H1 (cell line): ENCODE results near the gene OSM. TPM values are rescaled to one million over a fixed set of nuclear protein-coding genes. Genes with fewer than 3 reads are reported as not detected.

Experiments
- CTCF ChIA-PET: fragments of 300-600 bp; sonication (Branson Sonifier 250); formaldehyde crosslinking; loops from one replicate; lab custom pipeline; 2021; ENCODE audit not compliant: partially characterized antibody; lab: Charles Lee
- POLR2A ChIA-PET: fragments of 300-600 bp; sonication (Branson Sonifier 250); formaldehyde crosslinking; loops from one replicate; lab custom pipeline; 2021; ENCODE audit warnings: inconsistent platforms; ENCODE audit not compliant: partially characterized antibody; lab: Charles Lee
- DNase-seq, 2 experiments: peaks; one replicate each; pipeline versions ENCODE4 v3.0.0 to v3.0.0-alpha.2; 2010 to 2022; ENCODE audit warnings: low spot score in 2 of 2, low read depth in 1 of 2, mixed read lengths in 1 of 2
- FAIRE-seq: peaks from 2 replicates; lab custom pipeline; 2011; peaks lifted over from hg19 to GRCh38; lab: Jason Lieb, UNC
- H2AFZ ChIP-seq: 2 replicates; pipeline ENCODE4 v1.8.1; 2012; ENCODE audit warnings: low read length, inconsistent platforms
- H2AK5ac ChIP-seq: 2 replicates; pipeline ENCODE4 v1.6.1; 2013; ENCODE audit warnings: low read depth, low read length
- H2BK120ac ChIP-seq: replicated peaks from 2 replicates; pipeline ENCODE3; 2013; ENCODE audit warnings: low read depth, low read length, inconsistent platforms
- H2BK12ac ChIP-seq: 2 replicates; pipeline ENCODE4 v1.6.1; 2013; ENCODE audit warnings: low read depth, low read length
- H2BK15ac ChIP-seq: 2 replicates; pipeline ENCODE4 v1.6.1; 2013; ENCODE audit warnings: low read length
- H2BK20ac ChIP-seq: 2 replicates; pipeline ENCODE4 v1.6.1; 2013; ENCODE audit warnings: low read length
- H2BK5ac ChIP-seq: 2 replicates; pipeline ENCODE4 v1.6.1; 2013; ENCODE audit warnings: low read depth, low read length
- H3K14ac ChIP-seq: 2 replicates; pipeline ENCODE4 v1.6.1; 2013; ENCODE audit warnings: inconsistent platforms; ENCODE audit not compliant: insufficient read length
- H3K18ac ChIP-seq: 2 replicates; pipeline ENCODE4 v1.6.1; 2013; ENCODE audit warnings: low read length; ENCODE audit errors: extremely low read depth
- H3K23ac ChIP-seq: 2 replicates; pipeline ENCODE4 v1.6.1; 2013; ENCODE audit warnings: inconsistent platforms; ENCODE audit not compliant: insufficient read length
- H3K23me2 ChIP-seq: 2 replicates; pipeline ENCODE4 v1.6.1; 2013; ENCODE audit warnings: low read depth, low read length
- H3K27ac ChIP-seq: 2 replicates; pipeline ENCODE4 v1.6.1; 2011; ENCODE audit warnings: low read depth, low read length, inconsistent platforms
- H3K27me3 ChIP-seq, 4 experiments: replicated peaks in 1 of 4; 1 replicate in 1 of 4; 2 replicates in 3 of 4; pipeline versions ENCODE4 v1.6.1 to v1.8.1; 2011 to 2013; ENCODE audit warnings: low read length in 3 of 4, mild to moderate bottlenecking in 3 of 4, inconsistent platforms in 2 of 4, mixed read lengths in 2 of 4, moderate library complexity in 1 of 4; ENCODE audit not compliant: control insufficient read depth in 3 of 4, insufficient read depth in 3 of 4; ENCODE audit errors: extremely low read depth in 1 of 4
- H3K36me3 ChIP-seq, 4 experiments: 2 replicates each; pipeline versions ENCODE4 v1.6.1 to v1.8.1; 2011 to 2013; ENCODE audit warnings: mild to moderate bottlenecking in 4 of 4, low read length in 3 of 4, moderate library complexity in 2 of 4, control low read depth in 1 of 4, inconsistent platforms in 1 of 4; ENCODE audit not compliant: insufficient read depth in 4 of 4, control insufficient read depth in 2 of 4
- H3K4ac ChIP-seq: replicated peaks from 2 replicates; pipeline ENCODE3; 2013; ENCODE audit warnings: low read length, low read depth, mixed read lengths, inconsistent platforms; ENCODE audit not compliant: insufficient read length
- H3K4me1 ChIP-seq, 4 experiments: replicated peaks in 1 of 4; 1 replicate in 1 of 4; 2 replicates in 3 of 4; pipeline versions ENCODE4 v1.6.1 to v1.8.1; 2011 to 2013; ENCODE audit warnings: low read length in 3 of 4, inconsistent platforms in 2 of 4, mixed read lengths in 1 of 4; ENCODE audit not compliant: insufficient read depth in 4 of 4, control insufficient read depth in 3 of 4
- H3K4me2 ChIP-seq, 2 experiments: 2 replicates each; pipeline versions ENCODE4 v1.6.1 to v1.8.1; 2011 to 2013; ENCODE audit warnings: low read depth in 2 of 2, low read length in 2 of 2, control low read depth in 1 of 2, inconsistent platforms in 1 of 2, mild to moderate bottlenecking in 1 of 2; ENCODE audit not compliant: insufficient read depth in 1 of 2
- H3K4me3 ChIP-seq, 4 experiments: fragments of 200-600, 300-600 bp in 1 of 4; sonication (generic), shearing (Covaris generic), sonication (Bioruptor Twin) in 1 of 4; 2 replicates each; pipeline versions ENCODE4 v1.5.1 to v1.8.1; 2011 to 2016; ENCODE audit warnings: low read length in 4 of 4, low read depth in 3 of 4, control low read depth in 2 of 4, inconsistent platforms in 2 of 4, mild to moderate bottlenecking in 2 of 4, mixed read lengths in 1 of 4, moderate library complexity in 1 of 4; ENCODE audit not compliant: insufficient read depth in 2 of 4; ENCODE audit errors: extremely low read depth in 1 of 4
- H3K56ac ChIP-seq: replicated peaks from 2 replicates; pipeline ENCODE3; 2013; ENCODE audit warnings: low read depth, mild to moderate bottlenecking, mixed read lengths, low read length, inconsistent platforms; ENCODE audit not compliant: insufficient read length
- H3K79me1 ChIP-seq: 2 replicates; pipeline ENCODE4 v1.6.1; 2013; ENCODE audit warnings: low read depth, low read length, control low read depth
- H3K79me2 ChIP-seq, 2 experiments: 2 replicates each; pipeline versions ENCODE4 v1.6.1 to v1.8.1; 2012 to 2013; ENCODE audit warnings: low read length in 2 of 2, mild to moderate bottlenecking in 2 of 2, inconsistent platforms in 1 of 2; ENCODE audit not compliant: insufficient read depth in 2 of 2, control insufficient read depth in 1 of 2
- H3K9ac ChIP-seq, 4 experiments: replicated peaks in 1 of 4; 1 replicate in 1 of 4; 2 replicates in 3 of 4; pipeline versions ENCODE4 v1.6.1 to v1.8.1; 2011 to 2013; ENCODE audit warnings: low read depth in 3 of 4, low read length in 3 of 4, control low read depth in 2 of 4, mild to moderate bottlenecking in 2 of 4, moderate library complexity in 2 of 4, inconsistent platforms in 1 of 4; ENCODE audit errors: extremely low read depth in 1 of 4
- H3K9me3 ChIP-seq, 2 experiments: 2 replicates each; pipeline versions ENCODE4 v1.6.1 to v1.8.1; 2012 to 2013; ENCODE audit warnings: mild to moderate bottlenecking in 2 of 2, moderate library complexity in 2 of 2, control low read depth in 1 of 2, inconsistent platforms in 1 of 2, low read depth in 1 of 2, low read length in 1 of 2, mixed read lengths in 1 of 2; ENCODE audit not compliant: insufficient read depth in 2 of 2
- H4K20me1 ChIP-seq, 2 experiments: replicated peaks in 1 of 2; 2 replicates each; pipeline versions ENCODE3 to v1.8.1; 2011 to 2013; ENCODE audit warnings: inconsistent platforms in 2 of 2, low read length in 2 of 2, mild to moderate bottlenecking in 1 of 2; ENCODE audit not compliant: insufficient read depth in 2 of 2, control insufficient read depth in 1 of 2
- H4K5ac ChIP-seq: 2 replicates; pipeline ENCODE4 v1.6.1; 2013; ENCODE audit warnings: low read length, low read depth, mixed read lengths, inconsistent platforms; ENCODE audit not compliant: insufficient read length
- H4K8ac ChIP-seq: 2 replicates; pipeline ENCODE4 v1.8.0; 2013; ENCODE audit warnings: mild to moderate bottlenecking, moderate library complexity, low read length, inconsistent platforms; ENCODE audit not compliant: insufficient read depth; ENCODE audit errors: extremely low read depth
- H4K91ac ChIP-seq: replicated peaks from 2 replicates; pipeline ENCODE3; 2013; ENCODE audit warnings: low read length, mixed read lengths, inconsistent platforms; ENCODE audit not compliant: insufficient read length
- KDM1A ChIP-seq: fragments of 200-600, 300-600 bp; sonication (generic); IDR thresholded peaks from 2 replicates; pipeline ENCODE4 v1.7.1; 2016; ENCODE audit warnings: mild to moderate bottlenecking, low read length, borderline replicate concordance
- MAFK ChIP-seq: IDR thresholded peaks from 2 replicates; pipeline ENCODE4 v1.6.1; 2012; ENCODE audit warnings: low read depth, mild to moderate bottlenecking, improper control_type of control experiment, low read length
- WGBS, 2 experiments: shearing (Covaris generic) in 1 of 2; methylation state at CpG; one replicate each; pipeline versions ENCODE4 v1.1.6 to v1.1.7; 2013 to 2015; ENCODE audit warnings: low lambda C conversion rate in 2 of 2, mixed read lengths in 2 of 2, inconsistent platforms in 1 of 2, low coverage in 1 of 2, missing lambda C conversion rate in 1 of 2; ENCODE audit not compliant: insufficient replicate concordance in 2 of 2, insufficient coverage in 1 of 2, insufficient read length in 1 of 2; ENCODE audit errors: extremely low coverage in 1 of 2, missing lambda C conversion rate in 1 of 2; 5-methylcytosine and 5-hydroxymethylcytosine counted together
- polyA plus RNA-seq, 7 experiments: library from polyadenylated mRNA; depleted of rRNA in 3 of 7; stranded (reverse) in 5 of 7; unstranded in 2 of 7; fragments of >200 nt in 5 of 7; fragments of 200-250 nt in 2 of 7; gene quantifications; 1 replicate in 5 of 7; 2 replicates in 1 of 7; 4 replicates in 1 of 7; pipeline versions ENCODE4 v1.2.1 to v1.2.3, GENCODE V29; 2011 to 2013; ENCODE audit warnings: missing spikeins in 2 of 7, mixed read lengths in 2 of 7
- total RNA-seq: library from RNA; stranded (reverse); fragmentation: NEBNext Ultra II Directional; extraction: Animal tissue kit (Norgen Biotek cat#: 25700); gene quantifications from 2 replicates; pipeline ENCODE4 v1.2.1, GENCODE V29; 2021

The OSM gene
- total and polyA plus RNA-seq, 2 of the 8 experiments (the other 6 are each of a cell fraction or from before 2014, with no cell fraction given), result not detected

GRCh38 chr22:30250039-30250565 lies 16.5 kb downstream of the OSM start:
- peaks cover 4 to 24% (median 15%) of the 10 kb centered on the region in 4 experiments for H3K4me1 ChIP-seq
- H2AFZ ChIP-seq, result no peak overlapping the region
- peaks cover 0 to 2% of the 10 kb centered on the region in 2 experiments for H4K20me1 ChIP-seq
- no peaks in the 10 kb centered on the region; a peak in 2 of 7 replicates for H3K27me3 ChIP-seq
- H2BK20ac ChIP-seq, result no peak overlapping the region
- no peak overlapping the region for H2BK12ac ChIP-seq
- POLR2A ChIA-PET, result interaction anchor here (1.0 to 2.4 kb wide), 2 partner anchors 11 kb away, joined by 3 to 7 read pairs; no protein-coding TSS in a partner anchor
- no peak for FAIRE-seq
- no peak overlapping the region for H3K56ac ChIP-seq
- no peak overlapping the region for H3K14ac ChIP-seq
- no peaks in the 10 kb centered on the region for H3K36me3 ChIP-seq
- no peak overlapping the region for H3K23ac ChIP-seq
- no peak overlapping the region for H3K27ac ChIP-seq
- H3K18ac ChIP-seq, result no peak overlapping the region
- no peak overlapping the region for H4K8ac ChIP-seq
- H2BK5ac ChIP-seq, result no peak overlapping the region
- no peak for DNase-seq
- TF ChIP-seq MAFK, result no peak
- 0 out of 2 replicates have a peak, but pooled peaks have one; percentile 25 for TF ChIP-seq KDM1A
- TF ChIP-seq, all 59 proteins: peak for 1
- H4K5ac ChIP-seq, result no peak overlapping the region
- no peak overlapping the region for H3K4ac ChIP-seq
- H3K4me3 ChIP-seq, result no peak overlapping the region
- H3K23me2 ChIP-seq, result peaks cover 12% of the 10 kb centered on the region; the same call in 1 of the 2 replicates
- no peak overlapping the region for H2BK15ac ChIP-seq
- 96% methylated on average over 3 of the region's 3 CpGs; no CpG with 5 or more reads in 1 of the 2 experiments for WGBS, 2 experiments
- no peak overlapping the region for H3K9ac ChIP-seq
- CTCF ChIA-PET, result interaction anchor here (1.0 to 2.1 kb wide), 6 partner anchors 12 to 181 kb away, joined by 3 to 8 read pairs (median 4); no protein-coding TSS in a partner anchor
- H3K79me2 ChIP-seq, result no peaks in the 10 kb centered on the region
- no peaks in the 10 kb centered on the region for H3K79me1 ChIP-seq
- no peak overlapping the region for H3K4me2 ChIP-seq
- H2AK5ac ChIP-seq, result no peak overlapping the region
- no peak overlapping the region for H4K91ac ChIP-seq
- H3K9me3 ChIP-seq, result no peaks in the 10 kb centered on the region
- H2BK120ac ChIP-seq, result no peak overlapping the region
